GM18505 (cell line): ENCODE data around the gene CRIM1.

Experiments used
- ATAC-seq: cut with Tn5 transposase; IDR thresholded peaks from one replicate; pipeline ENCODE4 v1.9.1; 2021; ENCODE audit not compliant: unreplicated experiment
- POLR2A ChIP-seq: IDR thresholded peaks from 4 replicates; pipeline ENCODE4 v1.6.1; 2011; ENCODE audit warnings: borderline replicate concordance; ENCODE audit not compliant: insufficient read depth, insufficient read length; ENCODE audit errors: extremely low read depth

CRIM1 gene

DNA sequence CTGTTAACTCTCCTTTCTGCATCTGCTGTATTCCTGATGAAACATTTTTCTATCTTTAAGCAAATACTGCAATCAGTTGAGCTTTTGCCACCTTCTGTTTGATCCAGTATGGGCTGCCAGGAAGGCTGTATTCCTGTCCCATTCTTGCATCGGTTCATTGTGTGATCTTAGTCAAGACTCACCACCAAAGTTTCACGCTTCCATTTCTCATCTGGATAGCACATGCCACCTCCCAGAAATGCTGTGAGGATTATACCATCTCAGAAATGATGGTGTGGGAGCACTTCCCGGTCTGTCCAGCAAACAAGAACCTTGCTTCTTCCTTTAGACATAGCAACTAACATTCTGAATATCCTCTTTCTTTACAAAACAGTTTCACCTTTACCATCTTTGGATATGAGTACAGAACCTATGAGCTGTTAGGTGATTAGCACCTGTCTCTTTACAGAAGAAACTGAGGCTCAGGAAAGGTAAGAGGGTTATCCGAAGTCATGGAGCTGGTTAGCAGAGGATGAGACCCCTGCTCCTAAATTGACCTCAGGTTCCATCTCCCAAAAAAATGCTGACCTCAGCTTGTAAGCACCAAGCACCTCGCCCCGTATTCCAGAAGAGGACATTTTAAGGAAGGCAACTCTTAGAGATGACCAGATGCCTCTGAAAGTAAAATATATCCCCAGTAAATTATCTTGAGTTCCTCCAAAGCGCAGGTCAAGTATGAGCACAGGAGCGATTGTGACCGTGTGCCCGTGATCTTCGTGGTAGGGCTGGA lies 185.6 kb downstream of the CRIM1 start:
- ATAC-seq: no peak
- TF ChIP-seq POLR2A: no peak

DNA sequence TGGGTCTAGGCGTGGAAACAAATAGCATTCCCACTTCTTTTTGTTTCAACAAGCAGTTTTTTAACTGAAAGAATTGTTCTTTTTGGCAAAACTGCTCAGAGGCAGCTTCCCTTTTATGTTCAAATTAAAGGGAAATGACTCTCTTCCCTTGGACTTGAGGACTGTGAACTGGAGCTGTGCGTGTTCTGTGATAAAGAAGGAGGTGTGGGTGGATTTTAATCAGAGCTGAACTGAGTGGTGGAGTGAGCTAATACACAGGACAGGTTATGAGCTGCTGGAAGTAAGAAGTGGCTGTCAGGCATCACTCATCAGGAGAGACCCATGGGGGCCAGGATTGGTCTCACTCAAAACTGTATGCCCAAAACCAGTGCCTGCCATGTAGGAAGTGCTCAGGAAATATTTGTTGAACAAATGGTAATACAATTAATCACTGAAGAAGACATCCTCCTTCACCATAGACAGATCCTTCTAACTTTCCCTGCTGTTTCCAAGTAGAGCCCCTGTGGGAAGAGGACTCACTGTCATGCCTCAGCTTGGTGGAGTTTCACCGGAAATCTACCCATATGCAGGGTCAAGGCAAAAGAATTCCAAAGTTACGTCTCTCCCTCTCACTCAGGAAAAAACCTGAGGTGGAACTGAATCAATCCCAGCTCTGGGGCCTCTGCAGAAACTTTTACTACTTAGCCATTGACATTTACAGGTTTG lies 186.5 kb downstream of the CRIM1 start:
- no peak for TF ChIP-seq POLR2A
- no peak for ATAC-seq

DNA sequence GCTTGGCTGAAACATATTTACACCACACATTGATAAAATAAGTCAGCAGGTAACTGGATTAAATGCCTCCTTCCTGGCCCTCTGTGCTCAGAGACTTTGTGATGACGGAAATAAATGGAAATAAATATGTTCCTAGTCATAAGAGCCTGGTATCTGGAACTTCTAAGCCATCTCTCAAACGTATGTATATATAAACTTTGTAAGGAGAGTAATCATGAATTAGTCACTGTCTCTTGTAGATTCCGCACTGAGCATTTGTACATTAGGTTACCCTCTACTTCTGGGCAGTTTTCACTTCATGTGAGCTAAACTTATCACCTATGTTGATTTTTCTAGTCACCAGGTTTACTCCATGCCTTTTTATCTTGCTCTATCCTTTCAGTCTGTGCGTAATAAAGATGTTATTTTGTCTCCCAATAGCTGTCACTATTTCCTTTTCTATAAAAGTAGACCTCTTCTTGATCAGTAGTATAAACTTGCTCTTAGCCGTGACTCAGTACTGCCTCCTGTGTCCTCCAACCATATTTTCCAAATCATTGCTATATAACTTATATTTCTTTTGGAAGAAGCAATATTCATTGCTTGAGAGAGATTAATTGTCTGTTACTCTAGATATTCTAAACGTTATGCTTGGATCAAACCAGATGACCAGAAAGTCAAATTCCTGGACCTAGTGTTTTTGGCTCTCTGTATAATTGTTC lies 189.2 kb downstream of the CRIM1 start:
- TF ChIP-seq POLR2A: no peak
- no peak for ATAC-seq

DNA sequence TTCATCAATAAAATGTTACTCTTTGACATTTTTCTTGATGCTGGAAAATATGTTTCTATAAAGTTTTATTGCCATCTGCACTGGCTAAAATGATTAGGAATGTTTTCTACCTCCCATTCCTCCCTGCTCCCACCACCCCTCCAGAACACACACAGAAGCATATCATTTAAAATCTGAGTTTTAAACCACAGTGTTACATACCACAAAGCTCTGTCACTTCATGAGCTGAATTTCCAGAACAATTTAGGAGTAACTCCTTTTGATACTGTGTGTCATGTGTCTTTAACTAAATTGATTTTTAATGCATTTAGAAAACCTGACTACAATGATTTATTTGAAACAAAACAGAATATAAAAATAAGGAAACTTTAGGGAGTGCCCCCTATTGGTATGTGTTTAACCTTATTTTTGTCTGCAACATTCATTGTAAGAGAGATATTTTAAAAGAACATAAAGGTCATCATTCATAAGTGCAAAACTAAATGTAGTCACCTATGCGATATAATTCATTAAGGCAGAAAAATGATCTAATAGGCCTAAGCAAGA lies 190.4 kb downstream of the CRIM1 start:
- no peak for TF ChIP-seq POLR2A
- no peak for ATAC-seq

DNA sequence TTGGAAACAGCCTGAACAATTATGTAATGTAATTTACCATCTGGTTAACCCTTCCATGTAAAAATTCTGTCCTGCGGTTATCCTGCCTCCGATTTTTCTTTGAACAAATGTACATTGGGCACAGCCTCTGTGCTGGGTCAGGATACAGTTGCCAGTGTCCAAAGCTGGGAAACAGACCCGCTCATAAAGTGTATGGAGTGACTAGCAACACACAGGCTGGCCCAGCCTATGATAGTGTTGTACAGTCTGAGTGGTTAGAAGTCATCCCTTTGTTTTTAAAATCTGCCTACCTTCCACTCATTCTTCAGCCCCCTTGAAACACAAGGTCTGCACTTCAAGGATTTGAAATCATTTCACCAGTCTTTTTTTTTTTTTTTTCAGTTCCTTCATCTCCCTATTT lies 192.3 kb downstream of the CRIM1 start:
- no peak for TF ChIP-seq POLR2A
- no peak for ATAC-seq

DNA sequence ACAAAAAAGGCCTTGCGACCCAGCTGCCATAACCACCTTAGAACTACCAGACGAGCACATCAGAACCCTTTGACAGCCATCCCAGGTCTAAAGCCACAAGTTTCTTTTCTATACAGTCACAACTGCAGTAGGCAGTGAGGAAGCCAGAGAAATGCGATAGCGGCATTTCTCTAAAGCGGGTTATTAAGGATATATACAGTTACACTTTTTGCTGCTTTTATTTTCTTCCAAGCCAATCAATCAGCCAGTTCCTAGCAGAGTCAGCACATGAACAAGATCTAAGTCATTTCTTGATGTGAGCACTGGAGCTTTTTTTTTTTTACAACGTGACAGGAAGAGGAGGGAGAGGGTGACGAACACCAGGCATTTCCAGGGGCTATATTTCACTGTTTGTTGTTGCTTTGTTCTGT lies 193.6 kb downstream of the CRIM1 start:
- no peak for ATAC-seq
- no peak for TF ChIP-seq POLR2A

DNA sequence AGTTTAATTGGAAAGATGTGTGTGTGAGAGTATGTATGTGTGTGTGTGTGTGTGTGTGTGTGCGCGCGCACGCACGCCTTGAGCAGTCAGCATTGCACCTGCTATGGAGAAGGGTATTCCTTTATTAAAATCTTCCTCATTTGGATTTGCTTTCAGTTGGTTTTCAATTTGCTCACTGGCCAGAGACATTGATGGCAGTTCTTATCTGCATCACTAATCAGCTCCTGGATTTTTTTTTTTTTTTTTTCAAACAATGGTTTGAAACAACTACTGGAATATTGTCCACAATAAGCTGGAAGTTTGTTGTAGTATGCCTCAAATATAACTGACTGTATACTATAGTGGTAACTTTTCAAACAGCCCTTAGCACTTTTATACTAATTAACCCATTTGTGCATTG lies 194.4 kb downstream of the CRIM1 start:
- TF ChIP-seq POLR2A: no peak
- ATAC-seq: no peak

DNA sequence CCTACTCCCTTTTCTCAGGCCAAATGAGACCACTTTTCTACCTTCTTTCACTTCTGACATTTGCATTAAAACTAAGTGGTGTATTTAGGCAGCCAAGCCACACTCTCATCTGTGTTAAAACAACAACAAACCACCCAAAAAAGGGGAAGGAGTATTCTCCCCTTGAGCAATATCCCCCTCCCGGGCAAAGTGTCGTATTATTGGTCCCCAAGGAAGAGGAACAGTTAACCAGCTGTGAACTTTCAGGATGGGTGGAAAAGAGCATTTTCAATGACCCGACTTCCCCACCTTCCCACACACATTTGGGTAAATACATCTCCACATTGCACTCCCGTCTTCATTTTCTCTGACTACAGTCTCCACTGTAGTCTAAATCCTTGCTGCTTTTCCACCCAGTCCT lies 198.1 kb downstream of the CRIM1 start:
- no peak for ATAC-seq
- TF ChIP-seq POLR2A: no peak

DNA sequence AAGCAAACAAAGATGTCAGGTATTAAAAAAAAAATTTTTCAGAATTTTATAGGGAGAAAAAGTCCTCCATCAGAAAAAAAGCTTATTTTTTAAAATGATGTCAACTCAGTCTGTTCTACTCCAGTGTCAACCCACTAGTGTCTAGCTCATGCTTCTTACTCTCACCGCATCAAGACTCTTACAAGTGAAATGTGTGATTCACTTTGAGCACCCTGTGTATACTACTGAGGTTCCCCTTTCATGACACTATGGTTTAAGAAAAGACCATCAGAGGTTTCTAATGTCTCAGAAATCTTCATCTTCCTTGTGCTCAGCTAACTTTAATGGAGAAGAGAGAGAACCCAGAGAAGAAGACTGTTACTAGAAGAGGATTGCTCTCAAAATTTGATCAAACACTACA lies 199.0 kb downstream of the CRIM1 start:
- no peak for TF ChIP-seq POLR2A
- ATAC-seq: no peak

DNA sequence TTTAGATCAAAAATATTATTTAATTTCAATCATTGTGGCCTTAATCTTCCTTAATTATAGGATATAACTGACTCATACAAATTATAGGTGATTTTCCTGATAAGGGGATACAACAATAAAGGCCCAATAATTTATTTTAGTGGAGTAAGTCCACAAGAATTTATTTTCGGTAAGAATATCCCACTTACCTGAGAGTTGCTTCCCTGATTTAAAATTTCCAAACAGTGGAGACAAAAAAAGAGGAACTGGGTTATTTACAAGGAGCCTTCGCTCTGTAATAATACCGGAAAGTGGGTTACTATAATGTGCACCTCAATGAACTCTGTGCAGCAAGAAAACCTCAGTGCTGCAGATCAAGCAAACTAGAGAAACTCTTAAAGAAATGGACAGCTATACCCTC lies 200.2 kb downstream of the CRIM1 start:
- no peak for ATAC-seq
- no peak for TF ChIP-seq POLR2A

DNA sequence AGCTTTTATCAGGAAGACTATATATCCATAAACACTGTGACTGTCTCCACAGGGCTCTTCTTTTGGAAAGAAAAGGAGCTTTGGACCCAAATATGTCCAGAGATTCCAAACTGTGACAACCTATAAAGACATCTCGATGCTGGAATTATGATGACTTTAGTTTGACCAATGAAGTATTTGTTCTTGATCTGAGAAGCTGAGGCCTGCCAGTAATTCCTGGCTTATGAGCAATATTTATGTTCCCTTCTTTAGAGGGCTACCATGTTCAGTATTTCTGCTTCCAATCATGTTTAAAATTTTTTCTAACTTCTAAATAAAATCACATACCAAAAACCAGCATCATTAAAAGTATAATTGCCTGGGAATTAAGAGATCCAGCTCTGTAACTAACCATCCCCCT lies 201.3 kb downstream of the CRIM1 start:
- no peak for TF ChIP-seq POLR2A
- no peak for ATAC-seq

DNA sequence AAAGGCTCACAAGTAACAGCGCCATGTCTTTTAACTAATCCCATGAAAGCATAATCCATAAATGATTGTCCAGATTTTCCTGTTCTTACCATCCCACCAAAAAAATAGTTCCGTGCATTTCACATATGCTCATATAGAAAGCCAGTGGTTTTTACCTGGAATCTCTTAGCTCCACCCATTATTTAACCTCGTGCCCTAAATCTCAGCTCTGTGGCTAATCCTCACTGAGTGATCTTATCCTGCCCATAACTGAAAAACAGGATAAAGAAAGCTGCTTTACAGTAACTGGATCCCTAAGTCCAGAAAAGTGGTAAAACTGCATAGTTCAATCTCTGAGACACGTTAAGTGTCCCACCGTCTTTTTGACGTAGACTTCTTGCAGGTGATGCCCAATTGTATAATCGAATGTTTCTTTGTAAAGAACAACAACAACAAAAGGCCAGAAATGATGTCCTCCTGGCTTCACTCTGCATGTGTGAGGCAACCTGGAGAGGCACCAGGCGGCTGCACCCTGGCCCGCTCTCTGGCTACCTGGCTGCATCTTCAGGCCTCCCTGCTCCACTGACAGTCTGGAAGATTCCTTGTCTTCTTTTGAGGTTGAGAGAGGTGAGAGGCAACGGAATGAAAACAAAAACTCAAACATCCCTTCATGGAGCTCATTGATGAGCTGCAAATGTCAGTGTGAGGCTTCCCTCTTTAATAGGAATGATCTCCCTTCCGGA lies 203.8 kb downstream of the CRIM1 start:
- ATAC-seq: no peak

DNA sequence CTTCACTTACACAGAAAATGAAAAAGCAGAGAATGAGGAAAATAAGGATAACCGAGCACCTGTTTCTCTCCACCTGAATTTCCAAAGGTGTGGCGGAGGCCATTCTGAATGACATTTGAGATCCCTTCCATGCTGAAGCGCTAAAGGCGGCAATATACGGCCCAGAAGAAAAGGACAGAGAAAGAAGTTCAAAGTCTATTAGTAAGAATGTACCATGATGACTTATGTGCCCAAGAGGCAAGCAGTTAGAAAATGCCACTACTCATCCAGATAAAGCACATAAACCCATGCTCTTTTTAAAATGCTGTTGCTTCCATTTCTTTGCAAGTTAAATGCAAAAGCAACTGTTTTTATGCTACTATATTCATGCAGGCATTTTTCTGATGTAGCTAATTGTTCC lies 205.1 kb downstream of the CRIM1 start:
- ATAC-seq: no peak

More for the DNA sequence above, 203.8 kb downstream of the CRIM1 start:
- TF ChIP-seq POLR2A: no peak

More for the DNA sequence above, 205.1 kb downstream of the CRIM1 start:
- TF ChIP-seq POLR2A: no peak
